Mucosa of stomach (tissue), 1 donor: Measurements from ENCODE around the gene GNG12.

ENCODE experiments used
- H3K27me3 ChIP-seq: one replicate; pipeline ENCODE4 v1.7.0; 2013; ENCODE audit warnings: mild to moderate bottlenecking, low read length; ENCODE audit not compliant: control insufficient read depth, insufficient read depth
- H3K36me3 ChIP-seq: one replicate; pipeline ENCODE4 v1.7.0; 2013; ENCODE audit warnings: low read length; ENCODE audit not compliant: control insufficient read depth, insufficient read depth
- H3K4me1 ChIP-seq: one replicate; pipeline ENCODE4 v1.7.0; 2013; ENCODE audit warnings: mild to moderate bottlenecking, low read length; ENCODE audit not compliant: control insufficient read depth, insufficient read depth
- H3K4me3 ChIP-seq: one replicate; pipeline ENCODE4 v1.7.0; 2013; ENCODE audit warnings: low read length
- H3K9ac ChIP-seq: one replicate; pipeline ENCODE4 v1.7.0; 2013; ENCODE audit warnings: mild to moderate bottlenecking, low read length, moderate library complexity
- H3K9me3 ChIP-seq: one replicate; pipeline ENCODE4 v1.7.0; 2013; ENCODE audit warnings: mild to moderate bottlenecking, low read length, moderate library complexity; ENCODE audit not compliant: control insufficient read depth
- donor health status: Pancreatic carcinoma.

Gene GNG12

DNA sequence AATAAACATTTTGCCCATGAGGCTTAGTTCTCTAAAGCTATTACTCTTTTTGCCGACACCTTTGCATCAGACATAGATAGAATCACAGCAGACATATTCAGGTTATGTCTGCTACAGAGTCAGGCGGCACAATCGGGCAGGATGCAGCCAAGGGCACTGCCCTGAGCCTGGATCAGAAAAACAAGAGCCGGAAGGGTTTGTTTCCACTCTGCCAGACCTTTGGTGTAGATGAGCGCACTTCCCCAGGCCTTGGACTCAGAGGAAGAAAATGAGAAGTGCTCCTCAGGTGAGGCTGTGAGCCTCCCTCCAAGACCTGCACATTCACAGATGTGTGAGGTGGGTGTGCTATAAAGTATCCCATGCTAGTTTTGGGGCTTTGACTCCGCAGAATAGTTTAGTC is 43.7 kb downstream of the GNG12 start:
- Histone ChIP-seq H3K4me1 (peaks cover 19% of the 10 kb centered on the region), H3K9ac (no peak overlapping the region), H3K27me3 (no peaks in the 10 kb centered on the region), H3K9me3 (no peaks in the 10 kb centered on the region), H3K4me3 (no peak overlapping the region), H3K36me3 (no peaks in the 10 kb centered on the region)

DNA sequence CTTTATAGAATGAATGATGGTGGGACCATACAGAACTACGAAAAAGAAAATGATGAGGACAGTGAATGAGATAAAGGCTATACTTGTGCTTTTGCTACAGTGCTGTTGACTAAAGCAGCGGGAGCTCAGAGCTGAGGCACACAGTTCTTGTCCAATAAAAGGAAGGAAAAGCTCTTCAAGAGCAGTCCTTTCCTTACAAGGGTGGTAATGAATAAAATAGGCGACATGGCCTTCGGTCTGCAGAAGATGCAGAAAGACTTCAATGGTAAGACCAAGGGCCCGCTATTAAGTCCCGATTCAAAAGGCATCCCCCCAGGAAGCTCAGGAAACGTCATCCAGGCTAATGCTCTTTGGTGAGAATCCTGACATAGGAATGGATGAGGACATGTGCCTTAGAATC is 44.4 kb downstream of the GNG12 start:
- no peak overlapping the region for H3K9ac ChIP-seq
- H3K4me1 ChIP-seq = peaks cover 14% of the 10 kb centered on the region
- H3K36me3 ChIP-seq = no peaks in the 10 kb centered on the region
- no peaks in the 10 kb centered on the region for H3K9me3 ChIP-seq
- H3K27me3 ChIP-seq = no peaks in the 10 kb centered on the region
- H3K4me3 ChIP-seq = no peak overlapping the region

- no peaks in the 10 kb centered on the region for H3K36me3 ChIP-seq
- H3K9ac ChIP-seq = no peak overlapping the region
- no peaks in the 10 kb centered on the region for H3K9me3 ChIP-seq
- H3K4me1 ChIP-seq = peaks cover 9% of the 10 kb centered on the region
- no peaks in the 10 kb centered on the region for H3K27me3 ChIP-seq
- H3K4me3 ChIP-seq = no peak overlapping the region
Observed at GRCh38 chr1:67788238-67788790, 45.0 kb downstream of the GNG12 start.

DNA sequence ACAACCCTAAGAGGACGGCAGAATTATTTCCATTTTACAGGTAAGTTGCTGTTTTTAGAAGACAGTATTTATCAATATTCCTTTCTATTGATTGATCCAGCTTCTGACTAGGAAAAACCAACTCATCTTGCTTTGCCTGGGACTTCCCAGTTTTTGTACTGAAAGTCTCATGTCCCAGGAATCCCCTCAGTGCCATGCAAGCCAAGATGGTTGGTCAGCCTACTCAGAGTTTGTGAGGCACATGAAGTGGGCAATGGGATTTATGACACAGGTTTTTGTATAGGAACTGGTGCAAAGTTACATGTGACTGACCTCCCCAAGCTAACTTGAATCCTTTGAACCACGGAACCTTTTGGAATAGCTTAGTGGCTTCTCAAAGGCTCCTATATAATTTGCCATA is 45.5 kb downstream of the GNG12 start:
- no peak overlapping the region for H3K4me3 ChIP-seq
- H3K9me3 ChIP-seq = no peaks in the 10 kb centered on the region
- no peaks in the 10 kb centered on the region for H3K27me3 ChIP-seq
- H3K36me3 ChIP-seq = no peaks in the 10 kb centered on the region
- H3K4me1 ChIP-seq = peaks cover 8% of the 10 kb centered on the region
- H3K9ac ChIP-seq = no peak overlapping the region

DNA sequence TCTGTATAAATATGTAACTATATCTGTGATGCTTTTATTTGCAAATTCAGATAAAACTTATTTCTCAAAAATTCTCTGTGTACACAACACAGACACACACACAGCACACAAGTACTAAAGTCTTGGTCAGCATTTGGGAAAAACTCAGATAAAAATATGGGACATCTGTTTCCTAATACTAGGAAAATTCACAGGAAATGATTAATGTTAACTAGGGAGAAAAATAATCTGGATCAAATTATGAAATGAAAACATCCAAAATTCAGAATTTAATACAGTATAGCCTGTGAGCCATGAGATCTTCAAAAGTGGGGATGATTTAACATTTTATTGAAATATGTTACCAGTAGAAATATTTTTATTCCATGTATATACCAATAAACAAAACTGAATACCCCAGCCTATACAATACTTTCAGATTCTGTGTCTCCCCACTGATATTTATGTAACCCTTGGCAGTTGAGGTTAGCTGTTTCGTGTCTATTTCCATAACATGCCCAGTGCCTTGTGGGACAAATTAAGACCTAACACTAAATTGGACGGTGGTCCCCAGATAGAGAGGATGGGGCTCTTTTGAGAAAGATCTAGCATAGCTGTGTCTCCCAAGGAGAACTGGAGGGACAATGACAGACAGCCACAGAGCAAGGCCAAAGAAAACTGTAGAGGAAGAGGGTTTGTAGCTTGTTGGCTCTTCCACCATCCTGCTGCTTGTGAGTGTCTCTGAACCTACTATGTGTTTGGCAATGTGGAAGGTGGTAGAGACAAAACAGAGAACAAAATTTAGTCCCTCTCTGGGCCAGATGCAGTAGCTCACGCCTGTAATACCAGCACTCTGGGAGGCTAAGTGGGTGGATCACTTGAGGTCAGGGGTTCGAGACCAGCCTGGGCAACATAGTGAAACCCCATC is 47.2 kb downstream of the GNG12 start:
- Histone ChIP-seq H3K9ac (no peak overlapping the region), H3K27me3 (no peaks in the 10 kb centered on the region), H3K36me3 (no peaks in the 10 kb centered on the region), H3K4me1 (peaks cover 8% of the 10 kb centered on the region), H3K4me3 (no peak overlapping the region), H3K9me3 (no peaks in the 10 kb centered on the region)

- Histone ChIP-seq H3K9me3 (no peaks in the 10 kb centered on the region), H3K36me3 (no peaks in the 10 kb centered on the region), H3K9ac (no peak overlapping the region), H3K4me3 (no peak overlapping the region), H3K4me1 (peaks cover 8% of the 10 kb centered on the region), H3K27me3 (no peaks in the 10 kb centered on the region)
Observed at GRCh38 chr1:67784545-67785186, 48.6 kb downstream of the GNG12 start.

- no peaks in the 10 kb centered on the region for H3K4me1 ChIP-seq
- H3K9me3 ChIP-seq = no peaks in the 10 kb centered on the region
- H3K9ac ChIP-seq = no peak overlapping the region
- H3K4me3 ChIP-seq = no peak overlapping the region
- no peaks in the 10 kb centered on the region for H3K27me3 ChIP-seq
- no peaks in the 10 kb centered on the region for H3K36me3 ChIP-seq
Observed at GRCh38 chr1:67780637-67781036, 52.6 kb downstream of the GNG12 start.

DNA sequence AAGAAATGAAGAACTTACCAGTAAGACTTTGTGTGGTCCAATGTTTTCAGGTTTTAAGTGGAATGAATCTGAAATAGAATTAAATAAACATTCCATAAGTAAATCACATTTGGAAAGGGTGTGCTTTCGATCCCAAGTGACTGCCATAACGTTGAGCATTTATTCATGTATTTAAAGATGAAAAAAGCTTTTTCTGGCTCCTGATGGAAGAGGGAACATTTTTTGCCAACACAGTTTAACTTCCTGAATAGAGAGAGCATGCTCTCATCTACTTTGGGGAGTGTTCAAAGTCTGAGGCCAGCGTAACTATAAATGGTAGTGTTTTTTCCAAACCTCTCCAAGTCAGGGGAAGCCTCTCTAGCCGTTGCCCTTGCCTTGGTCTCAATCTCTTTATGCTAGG is 55.8 kb downstream of the GNG12 start:
- H3K4me1 ChIP-seq = no peaks in the 10 kb centered on the region
- no peak overlapping the region for H3K9ac ChIP-seq
- no peak overlapping the region for H3K4me3 ChIP-seq
- H3K9me3 ChIP-seq = no peaks in the 10 kb centered on the region
- no peaks in the 10 kb centered on the region for H3K36me3 ChIP-seq
- no peaks in the 10 kb centered on the region for H3K27me3 ChIP-seq

DNA sequence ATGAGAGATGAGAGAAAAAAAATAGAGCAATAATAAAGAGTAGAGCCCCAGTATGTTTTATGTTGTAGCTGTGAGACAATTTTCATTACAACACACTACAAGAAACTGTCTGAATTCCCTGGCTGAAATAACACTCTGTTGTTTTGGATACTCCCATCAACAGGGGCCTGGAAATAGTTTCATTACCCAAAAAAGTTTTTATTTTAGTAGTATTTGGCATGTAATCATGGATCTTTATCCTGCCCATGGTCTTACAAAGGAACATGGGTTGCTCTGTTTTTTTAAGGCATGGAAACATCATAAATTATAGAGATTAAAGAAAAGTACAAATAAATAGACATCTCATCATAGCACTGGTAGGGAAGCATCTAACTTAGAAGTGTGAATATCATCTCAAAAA is 56.3 kb downstream of the GNG12 start:
- Histone ChIP-seq H3K36me3 (no peaks in the 10 kb centered on the region), H3K27me3 (no peaks in the 10 kb centered on the region), H3K9me3 (no peaks in the 10 kb centered on the region), H3K4me1 (peaks cover 1% of the 10 kb centered on the region), H3K4me3 (no peak overlapping the region), H3K9ac (no peak overlapping the region)

DNA sequence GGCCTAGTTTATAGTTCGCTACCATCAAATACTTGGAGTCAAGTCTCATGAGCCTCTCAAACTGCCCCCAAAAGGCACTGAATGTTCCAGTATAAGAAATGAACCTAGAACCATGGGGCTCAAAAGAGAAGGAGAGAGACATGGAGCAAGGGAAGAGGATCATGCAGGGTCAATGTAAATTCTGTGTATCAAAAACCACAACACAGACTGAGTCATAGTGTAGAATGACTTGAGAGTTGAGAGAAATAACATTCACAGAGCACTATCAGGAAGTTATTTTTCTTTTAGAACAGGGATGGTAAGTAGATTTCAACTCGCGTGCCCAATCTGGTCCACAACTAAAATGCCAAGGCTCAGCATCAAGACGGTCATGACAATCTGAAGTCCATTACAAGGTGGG is 59.8 kb downstream of the GNG12 start:
- Histone ChIP-seq H3K4me3 (no peak overlapping the region), H3K9me3 (no peaks in the 10 kb centered on the region), H3K36me3 (no peaks in the 10 kb centered on the region), H3K27me3 (no peaks in the 10 kb centered on the region), H3K9ac (no peak overlapping the region), H3K4me1 (peaks cover 9% of the 10 kb centered on the region)

GRCh38 chr1:67771749-67772148 is 61.5 kb downstream of the GNG12 start:
- Histone ChIP-seq H3K4me1 (peaks cover 13% of the 10 kb centered on the region), H3K36me3 (no peaks in the 10 kb centered on the region), H3K4me3 (no peak overlapping the region), H3K9ac (no peak overlapping the region), H3K9me3 (no peaks in the 10 kb centered on the region), H3K27me3 (no peaks in the 10 kb centered on the region)

- H3K9me3 ChIP-seq = no peaks in the 10 kb centered on the region
- H3K36me3 ChIP-seq = no peaks in the 10 kb centered on the region
- peaks cover 19% of the 10 kb centered on the region for H3K4me1 ChIP-seq
- H3K4me3 ChIP-seq = no peak overlapping the region
- H3K9ac ChIP-seq = no peak overlapping the region
- H3K27me3 ChIP-seq = no peaks in the 10 kb centered on the region
Observed at GRCh38 chr1:67771152-67771551, 62.1 kb downstream of the GNG12 start.
